HG02610 (cell line): ENCODE results near the gene RANGRF.
A peak's percentile ranks its signal among the peaks of the same experiment; 100 is the strongest.
"Not testable (repeated sequence)": the region's sequence is repeated elsewhere in the genome, so short reads cannot be mapped to it uniquely, and the experiment has no call there.

Experiments
- ATAC-seq: cut with Tn5 transposase; IDR thresholded peaks from one replicate; pipeline ENCODE4 v1.9.1; 2021; ENCODE audit warnings: mild to moderate bottlenecking, moderate library complexity; ENCODE audit not compliant: unreplicated experiment

RANGRF gene, protein sequence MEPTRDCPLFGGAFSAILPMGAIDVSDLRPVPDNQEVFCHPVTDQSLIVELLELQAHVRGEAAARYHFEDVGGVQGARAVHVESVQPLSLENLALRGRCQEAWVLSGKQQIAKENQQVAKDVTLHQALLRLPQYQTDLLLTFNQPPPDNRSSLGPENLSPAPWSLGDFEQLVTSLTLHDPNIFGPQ

DNA sequence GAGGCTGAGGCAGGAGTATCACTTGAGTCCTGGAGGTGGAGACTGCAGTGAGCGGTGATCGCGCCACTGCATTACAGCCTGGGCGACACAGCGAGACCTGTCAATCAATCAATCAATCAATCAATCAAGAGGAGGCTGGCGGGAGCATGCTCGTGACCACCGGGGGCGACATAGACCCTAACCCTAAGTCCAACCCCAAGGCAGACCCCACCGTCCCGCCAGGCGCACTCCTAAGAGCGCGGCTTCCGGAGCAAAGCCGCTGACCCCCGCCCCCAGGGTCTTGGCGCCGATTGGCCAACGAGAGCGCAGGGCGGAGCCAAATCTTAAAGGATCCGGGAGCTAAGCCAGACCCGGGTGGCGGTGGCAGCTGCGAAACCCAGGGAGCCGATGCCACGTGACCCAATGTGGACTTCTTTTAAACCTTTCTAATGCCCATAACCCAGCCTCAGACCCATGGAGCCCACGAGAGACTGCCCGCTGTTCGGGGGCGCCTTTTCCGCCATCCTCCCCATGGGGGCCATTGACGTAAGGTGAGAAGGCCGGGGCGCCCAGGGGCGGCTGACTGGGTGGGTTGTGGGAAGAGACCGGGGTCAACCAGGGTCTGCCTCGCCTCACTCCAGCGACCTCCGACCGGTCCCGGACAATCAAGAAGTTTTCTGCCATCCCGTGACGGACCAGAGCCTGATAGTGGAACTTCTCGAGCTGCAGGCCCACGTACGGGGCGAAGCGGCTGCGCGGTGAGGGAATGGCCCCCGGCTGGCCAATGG, at the start of gene RANGRF:
Gene RANGRF (plus strand): TSS at position 335 of the 767 bp plus-strand sequence. CDS start 119 bp downstream, at position 454.
- peak; percentile 87 for ATAC-seq

GRCh38 chr17:8243827-8244226, 44.6 kb upstream of the RANGRF start:
- ATAC-seq: no peak

DNA sequence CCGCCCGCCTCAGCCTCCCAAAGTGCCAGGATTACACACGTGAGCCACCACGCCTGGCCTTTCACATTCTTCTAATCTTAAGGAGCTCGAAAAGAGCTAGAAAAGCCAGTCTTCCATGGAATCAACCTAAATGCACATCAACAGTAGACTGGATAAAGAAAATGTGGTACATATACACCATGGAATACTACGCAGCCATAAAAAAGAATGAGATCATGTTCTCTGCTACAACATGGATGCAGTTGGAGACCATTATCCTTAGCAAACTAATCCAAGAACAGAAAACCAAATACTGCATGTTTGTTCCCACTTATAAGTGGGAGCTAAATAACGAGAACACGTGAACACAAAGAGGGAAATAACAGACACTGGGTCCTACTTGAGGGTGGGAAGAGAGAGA, 43.7 kb upstream of the RANGRF start:
- ATAC-seq: no peak

- peak; percentile 47 for ATAC-seq
These were observed 39.5 kb upstream of the RANGRF start, which contains the start of gene PFAS for GRCh38 chr17:8248751-8249607. Gene PFAS, plus strand, starts transcription at chr17:8249289. Its CDS starts 4,649 bp downstream, at chr17:8253938.

DNA sequence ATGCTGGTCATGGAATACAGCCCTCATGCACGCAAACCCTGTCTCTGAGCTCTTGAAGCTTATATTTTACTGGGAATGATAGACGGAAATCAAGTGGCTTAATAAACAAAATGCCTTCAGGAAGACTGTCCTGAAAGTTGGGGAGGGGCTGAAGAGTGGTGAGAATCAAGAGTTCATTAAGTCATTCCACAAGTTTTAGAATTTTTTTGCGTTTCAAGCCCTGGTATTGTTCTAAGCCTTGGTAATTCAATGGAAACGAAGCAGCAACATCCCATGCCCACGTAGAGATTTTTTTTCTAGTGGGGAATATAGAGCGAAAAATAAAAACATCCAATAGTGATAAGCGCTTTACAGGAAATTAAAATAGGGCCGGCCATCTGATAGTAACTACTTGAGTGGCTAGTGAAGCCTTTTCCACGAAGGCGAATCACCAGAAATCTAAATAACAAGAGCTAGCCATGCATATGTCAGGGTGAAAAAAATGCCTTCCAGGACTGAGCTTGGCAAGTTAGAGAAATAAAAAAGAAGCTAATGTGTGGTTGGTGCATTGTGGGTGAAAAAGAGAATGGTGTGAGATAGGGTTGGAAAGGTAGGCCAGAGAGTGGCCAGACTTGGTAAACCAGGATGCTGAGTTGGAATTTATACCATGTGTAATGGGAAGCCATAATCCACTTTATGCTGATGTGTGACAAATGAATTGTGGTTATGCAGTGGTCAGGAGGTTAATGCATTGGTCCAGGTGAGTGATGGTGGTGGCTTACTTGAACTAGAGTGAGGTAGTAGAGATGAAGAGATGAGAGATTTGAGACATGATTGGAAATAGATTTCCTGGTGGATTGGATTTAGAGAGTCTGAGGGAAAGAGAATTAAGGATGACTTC, 38.6 kb upstream of the RANGRF start:
- ATAC-seq: no peak

DNA sequence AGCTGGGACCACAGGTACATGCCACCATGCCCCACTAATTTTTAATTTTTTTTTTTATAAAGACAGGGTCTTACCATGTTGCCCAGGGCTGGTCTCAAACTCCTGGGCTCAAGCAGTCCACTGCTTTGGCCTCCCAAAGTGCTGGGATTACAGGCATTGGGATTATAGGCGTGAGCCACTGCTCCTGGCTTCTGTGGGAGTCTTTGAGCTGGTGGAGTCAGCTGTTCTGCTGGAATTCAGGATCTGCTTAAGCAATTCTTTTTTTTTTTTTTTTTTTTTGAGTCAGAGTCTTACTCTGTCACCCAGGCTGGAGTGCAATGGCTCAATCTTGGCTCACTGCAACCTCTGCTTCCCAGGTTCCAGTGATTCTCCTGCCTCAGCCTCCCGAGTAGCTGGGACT, 37.1 kb upstream of the RANGRF start:
- not testable (repeated sequence) for ATAC-seq

DNA sequence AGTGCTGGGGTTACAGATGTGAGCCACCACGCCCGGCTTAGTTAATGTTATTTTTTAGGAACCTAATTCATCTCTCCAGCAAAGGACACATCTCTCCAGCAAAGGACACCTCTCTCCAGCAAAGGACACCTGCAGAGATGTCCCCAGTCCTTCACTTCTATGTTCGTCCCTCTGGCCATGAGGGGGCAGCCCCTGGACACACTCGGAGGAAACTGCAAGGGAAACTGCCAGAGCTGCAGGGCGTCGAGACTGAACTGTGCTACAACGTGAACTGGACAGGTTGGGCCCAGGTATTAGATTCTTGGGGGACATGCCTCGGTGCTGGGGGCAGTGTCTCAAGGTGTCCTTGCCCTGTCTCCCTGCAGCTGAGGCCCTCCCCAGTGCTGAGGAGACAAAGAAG, 34.7 kb upstream of the RANGRF start:
- ATAC-seq: no peak

DNA sequence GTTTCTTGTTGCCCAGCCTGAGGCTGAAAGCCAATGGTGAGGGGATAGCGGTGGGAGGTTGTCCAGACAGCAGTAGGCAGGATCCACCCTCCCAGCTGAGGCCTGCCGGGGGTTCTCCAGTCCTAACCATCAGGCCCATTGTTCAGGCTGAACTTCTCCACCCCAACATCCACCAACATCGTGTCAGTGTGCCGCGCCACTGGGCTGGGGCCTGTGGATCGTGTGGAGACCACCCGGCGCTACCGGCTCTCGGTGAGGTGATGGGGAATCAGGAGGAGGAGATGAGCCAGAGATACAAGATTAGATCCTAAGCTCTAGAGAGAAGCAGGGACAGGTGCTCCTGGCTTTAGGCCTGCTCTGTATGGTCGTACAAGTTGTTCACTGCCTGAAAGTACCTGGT, 33.6 kb upstream of the RANGRF start:
- no peak for ATAC-seq

GRCh38 chr17:8255499-8255898, 33.0 kb upstream of the RANGRF start:
- ATAC-seq: no peak

DNA sequence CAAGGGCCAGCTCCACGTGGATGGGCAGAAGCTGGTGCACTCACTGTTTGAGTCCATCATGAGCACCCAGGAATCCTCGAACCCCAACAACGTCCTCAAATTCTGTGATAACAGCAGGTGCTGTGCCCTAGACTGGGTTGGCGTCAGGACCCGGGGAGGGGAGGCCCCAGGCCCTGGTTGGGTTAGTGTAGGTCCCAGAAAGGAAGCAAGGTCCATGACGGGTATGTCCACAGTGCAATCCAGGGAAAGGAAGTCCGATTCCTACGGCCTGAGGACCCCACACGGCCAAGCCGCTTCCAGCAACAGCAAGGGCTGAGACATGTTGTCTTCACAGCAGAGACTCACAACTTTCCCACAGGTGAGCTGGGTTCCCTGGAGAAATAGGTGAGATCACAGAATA, 32.2 kb upstream of the RANGRF start:
- ATAC-seq: no peak

- ATAC-seq: no peak
These were observed 31.8 kb upstream of the RANGRF start for GRCh38 chr17:8256691-8257090.

DNA sequence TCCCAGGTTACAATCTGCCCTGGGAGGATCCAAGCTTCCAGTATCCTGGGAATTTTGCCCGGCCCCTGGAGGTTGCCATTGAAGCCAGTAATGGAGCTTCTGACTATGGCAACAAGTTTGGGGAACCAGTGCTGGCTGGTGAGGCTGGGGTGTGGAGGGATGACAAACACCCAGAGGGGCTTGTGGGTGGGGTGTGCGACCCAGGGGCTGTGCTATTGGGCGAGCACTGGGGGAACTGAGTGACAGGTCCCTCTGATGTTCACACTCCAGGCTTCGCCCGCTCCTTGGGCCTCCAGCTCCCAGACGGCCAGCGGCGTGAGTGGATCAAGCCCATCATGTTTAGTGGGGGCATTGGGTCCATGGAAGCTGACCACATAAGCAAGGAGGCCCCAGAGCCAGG, 30.7 kb upstream of the RANGRF start:
- no peak for ATAC-seq

- no peak for ATAC-seq
These were observed 24.1 kb upstream of the RANGRF start for GRCh38 chr17:8264320-8264719.

DNA sequence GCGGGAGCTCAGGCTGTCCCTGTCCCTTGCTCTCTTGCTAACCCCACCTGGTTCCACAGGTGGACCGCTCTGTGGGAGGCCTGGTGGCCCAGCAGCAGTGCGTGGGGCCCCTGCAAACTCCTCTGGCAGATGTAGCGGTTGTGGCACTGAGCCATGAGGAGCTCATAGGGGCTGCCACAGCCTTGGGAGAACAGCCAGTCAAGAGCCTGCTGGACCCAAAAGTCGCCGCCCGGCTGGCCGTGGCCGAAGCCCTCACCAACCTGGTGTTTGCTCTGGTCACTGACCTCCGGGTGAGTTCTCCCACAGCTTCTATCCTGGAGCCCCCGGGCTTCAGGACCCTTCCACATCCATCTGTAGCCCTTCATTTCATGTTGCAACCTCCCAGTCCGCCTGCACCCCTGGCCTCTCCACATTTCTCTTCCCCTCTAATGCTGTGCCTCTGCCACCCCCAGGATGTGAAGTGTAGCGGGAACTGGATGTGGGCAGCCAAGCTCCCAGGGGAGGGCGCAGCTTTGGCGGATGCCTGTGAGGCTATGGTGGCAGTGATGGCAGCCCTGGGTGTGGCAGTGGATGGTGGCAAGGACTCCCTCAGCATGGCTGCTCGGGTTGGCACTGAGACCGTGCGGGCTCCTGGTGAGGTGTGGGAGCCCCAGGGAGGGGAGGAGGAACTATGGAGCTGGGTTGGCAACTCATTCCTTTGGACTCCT, 23.5 kb upstream of the RANGRF start:
- no peak for ATAC-seq

DNA sequence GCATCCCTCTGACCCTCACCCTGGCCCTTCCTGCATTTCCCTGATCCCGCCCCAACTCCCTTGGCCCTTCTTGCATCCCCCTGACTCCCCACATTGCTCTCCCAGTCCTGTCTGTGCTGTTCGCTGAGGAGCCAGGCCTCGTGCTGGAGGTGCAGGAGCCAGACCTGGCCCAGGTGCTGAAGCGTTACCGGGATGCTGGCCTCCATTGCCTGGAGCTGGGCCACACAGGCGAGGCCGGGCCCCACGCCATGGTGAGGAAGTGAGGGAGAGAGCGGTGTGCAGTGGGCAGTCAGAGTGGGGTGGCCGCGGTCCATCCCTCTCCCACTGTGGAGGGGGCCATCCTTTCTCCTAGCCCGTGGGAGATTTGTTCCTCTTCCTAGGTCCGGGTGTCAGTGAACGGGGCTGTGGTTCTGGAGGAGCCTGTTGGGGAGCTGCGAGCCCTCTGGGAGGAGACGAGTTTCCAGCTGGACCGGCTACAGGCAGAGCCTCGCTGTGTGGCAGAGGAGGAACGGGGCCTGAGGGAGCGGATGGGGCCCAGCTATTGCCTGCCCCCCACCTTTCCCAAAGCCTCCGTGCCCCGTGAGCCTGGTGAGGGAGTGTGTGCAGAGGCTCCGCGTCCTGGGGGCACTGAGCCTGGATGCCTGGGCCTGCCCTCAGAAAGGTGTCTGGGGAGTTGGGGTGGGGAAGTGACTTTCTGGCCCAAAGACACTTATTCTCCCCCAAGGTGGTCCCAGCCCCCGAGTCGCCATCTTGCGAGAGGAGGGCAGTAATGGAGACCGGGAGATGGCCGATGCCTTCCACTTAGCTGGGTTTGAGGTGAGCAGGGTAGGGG, 21.6 kb upstream of the RANGRF start:
- no peak for ATAC-seq

DNA sequence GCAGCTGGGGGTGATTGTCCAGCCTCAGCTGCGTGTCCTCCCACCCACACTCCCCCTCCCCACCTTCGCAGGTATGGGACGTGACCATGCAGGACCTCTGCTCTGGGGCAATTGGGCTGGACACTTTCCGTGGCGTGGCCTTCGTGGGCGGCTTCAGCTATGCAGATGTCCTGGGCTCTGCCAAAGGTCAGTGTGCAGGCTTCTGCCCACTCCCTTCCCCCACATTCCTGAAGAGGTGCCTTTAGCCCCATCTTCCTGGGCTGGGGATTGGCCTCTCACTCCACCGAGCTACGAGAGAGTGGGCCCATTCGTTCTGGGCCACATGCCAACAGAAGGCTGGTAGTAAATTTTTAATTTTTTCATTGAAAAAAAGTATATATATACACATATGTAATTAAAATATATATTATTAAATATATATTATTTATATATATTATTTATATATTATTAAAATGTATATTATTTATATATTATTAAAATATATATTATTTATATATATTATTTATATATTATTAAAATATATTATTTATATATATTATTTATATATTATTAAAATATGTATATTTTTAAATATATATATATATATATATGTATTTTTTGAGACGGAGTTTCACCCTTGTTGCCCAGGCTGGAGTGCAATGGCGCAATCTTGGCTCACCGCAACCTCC, 20.9 kb upstream of the RANGRF start:
- ATAC-seq: no peak

GRCh38 chr17:8268550-8269298, 19.7 kb upstream of the RANGRF start:
- ATAC-seq: no peak

DNA sequence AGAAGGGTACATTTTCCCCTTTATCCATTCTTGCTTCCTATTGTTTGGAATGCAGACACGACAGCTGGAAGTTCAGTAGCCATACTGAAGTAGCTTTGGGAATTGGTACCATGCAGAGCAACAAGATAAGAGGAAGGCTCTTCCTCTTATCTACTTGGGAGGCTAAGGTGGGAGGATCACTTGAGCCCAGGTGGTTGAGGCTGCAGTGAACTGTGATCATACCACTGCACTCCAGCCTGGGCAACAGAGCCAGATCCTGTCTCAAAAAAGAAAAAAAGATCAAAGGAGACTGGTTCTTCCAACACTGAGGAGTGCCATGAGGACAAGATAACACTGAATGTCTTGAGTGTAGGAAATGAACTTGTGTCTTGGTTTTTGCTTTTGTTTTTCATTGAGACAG, 16.0 kb upstream of the RANGRF start:
- ATAC-seq: no peak
